Ectodermal cell (in vitro differentiated cells): ENCODE measurements around the gene SORCS2.

Experiments
- H3K27ac ChIP-seq: 2 replicates; pipeline ENCODE4 v1.7.0; 2013; ENCODE audit warnings: mild to moderate bottlenecking, low read depth, low read length; ENCODE audit not compliant: insufficient read depth, poor library complexity, severe bottlenecking
- H3K27me3 ChIP-seq: 2 replicates; pipeline ENCODE4 v1.7.0; 2013; ENCODE audit warnings: mild to moderate bottlenecking, low read length; ENCODE audit not compliant: insufficient read depth, control insufficient read depth, poor library complexity, severe bottlenecking
- H3K36me3 ChIP-seq: one replicate; pipeline ENCODE4 v1.7.0; 2013; ENCODE audit warnings: low read length; ENCODE audit not compliant: control insufficient read depth, insufficient read depth
- H3K4me1 ChIP-seq: one replicate; pipeline ENCODE4 v1.7.0; 2013; ENCODE audit warnings: low read length; ENCODE audit not compliant: control insufficient read depth, insufficient read depth
- H3K4me3 ChIP-seq: 2 replicates; pipeline ENCODE4 v1.7.0; 2013; ENCODE audit warnings: low read depth, low read length, control low read depth; ENCODE audit not compliant: insufficient read depth
- H3K9me3 ChIP-seq: 2 replicates; pipeline ENCODE4 v1.7.0; 2013; ENCODE audit warnings: mild to moderate bottlenecking, low read length, moderate library complexity; ENCODE audit not compliant: control insufficient read depth
- WGBS, 2 experiments: methylation state at CpG; one replicate each; pipeline ENCODE4 v1.1.7; 2013; ENCODE audit warnings: missing lambda C conversion rate in 2 of 2; 5-methylcytosine and 5-hydroxymethylcytosine counted together

SORCS2 gene

DNA sequence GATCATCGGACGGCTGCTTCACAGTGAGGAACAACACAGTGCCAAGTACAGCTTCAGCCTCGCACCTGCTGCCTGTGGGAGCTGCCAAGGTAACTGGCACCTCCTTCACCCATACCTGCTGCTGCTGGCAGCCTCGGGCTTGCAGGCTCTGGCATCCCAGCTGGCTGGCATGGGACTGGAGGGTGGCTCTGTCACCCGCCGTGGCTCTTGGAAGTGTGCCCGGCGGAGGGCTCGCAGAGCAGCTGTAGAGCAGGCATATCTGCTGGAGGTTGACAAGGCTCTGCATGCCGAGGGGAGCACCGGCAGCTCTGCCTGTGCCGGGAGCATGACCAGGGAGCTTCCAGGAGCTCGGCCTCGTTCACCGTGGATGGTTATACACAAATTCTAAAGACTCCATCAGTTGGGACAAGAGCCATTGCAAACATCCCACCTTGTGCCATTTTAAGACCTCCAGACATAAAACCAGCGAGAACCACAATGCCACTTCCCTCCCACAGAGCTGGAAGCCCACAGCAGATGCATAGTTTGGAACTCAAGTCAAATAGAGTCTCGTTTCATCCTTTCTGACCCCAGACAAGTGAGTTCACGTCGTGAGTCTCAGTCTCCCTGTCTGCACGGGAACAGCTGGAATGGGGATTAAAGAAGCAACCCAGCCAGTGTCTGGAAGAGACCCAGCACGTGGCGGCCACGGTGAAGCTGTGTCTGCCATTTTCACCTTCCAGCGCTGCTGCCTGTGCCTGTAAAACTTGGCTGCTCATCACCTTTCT, 326.7 kb downstream of the SORCS2 start:
- H3K27me3 ChIP-seq: no peaks in the 10 kb centered on the region
- WGBS, 2 experiments: 92 to 93% methylated on average over 24 of the region's 24 CpGs
- peaks cover 16% of the 10 kb centered on the region for H3K4me1 ChIP-seq

DNA sequence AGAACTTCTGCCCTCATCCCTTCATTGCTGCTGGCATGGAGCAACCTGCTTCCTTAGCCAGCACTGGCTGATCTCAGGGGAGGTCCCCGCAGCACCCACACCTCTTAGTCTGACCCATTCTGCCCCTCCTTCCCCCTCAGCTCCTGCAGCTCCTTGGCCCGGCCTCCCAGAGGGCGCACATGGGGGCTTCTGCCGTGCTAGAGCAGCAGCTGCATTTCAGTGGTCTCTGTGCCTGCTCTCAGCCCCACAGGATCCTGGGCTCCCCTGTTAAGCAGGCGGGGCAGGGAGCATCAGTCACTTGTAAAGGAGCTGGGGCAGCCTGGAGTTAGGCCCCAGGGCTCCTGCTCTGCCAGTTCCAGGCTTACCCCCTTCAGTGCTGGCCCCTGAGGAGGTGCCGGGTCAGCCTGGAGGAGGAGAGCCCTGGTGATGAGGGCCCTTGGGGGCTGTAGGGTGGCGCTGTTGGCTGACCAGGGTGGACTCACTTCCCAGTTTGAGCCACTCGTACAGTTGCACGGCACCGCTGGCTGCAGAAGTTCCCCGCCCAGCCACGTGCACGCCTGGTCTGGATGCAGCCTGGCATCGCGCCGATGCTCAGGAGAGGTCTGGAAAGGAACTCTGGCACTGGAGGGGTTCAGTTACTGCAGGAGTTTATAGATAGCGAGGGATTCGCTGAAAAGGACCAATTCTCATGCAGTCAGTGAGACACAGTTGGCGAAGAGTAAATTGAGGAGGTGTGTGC, 327.5 kb downstream of the SORCS2 start:
- Histone ChIP-seq H3K4me3 (no peak overlapping the region), H3K9me3 (no peaks in the 10 kb centered on the region), H3K36me3 (no peaks in the 10 kb centered on the region), H3K4me1 (peaks cover 16% of the 10 kb centered on the region), H3K27me3 (no peaks in the 10 kb centered on the region), H3K27ac (no peak overlapping the region)
- 90% methylated on average over 19 of the region's 19 CpGs for WGBS, 2 experiments

More for the DNA sequence above, 326.7 kb downstream of the SORCS2 start:
- H3K36me3 ChIP-seq: no peaks in the 10 kb centered on the region
- no peak overlapping the region for H3K27ac ChIP-seq
- H3K9me3 ChIP-seq: no peaks in the 10 kb centered on the region
- no peak overlapping the region for H3K4me3 ChIP-seq

DNA sequence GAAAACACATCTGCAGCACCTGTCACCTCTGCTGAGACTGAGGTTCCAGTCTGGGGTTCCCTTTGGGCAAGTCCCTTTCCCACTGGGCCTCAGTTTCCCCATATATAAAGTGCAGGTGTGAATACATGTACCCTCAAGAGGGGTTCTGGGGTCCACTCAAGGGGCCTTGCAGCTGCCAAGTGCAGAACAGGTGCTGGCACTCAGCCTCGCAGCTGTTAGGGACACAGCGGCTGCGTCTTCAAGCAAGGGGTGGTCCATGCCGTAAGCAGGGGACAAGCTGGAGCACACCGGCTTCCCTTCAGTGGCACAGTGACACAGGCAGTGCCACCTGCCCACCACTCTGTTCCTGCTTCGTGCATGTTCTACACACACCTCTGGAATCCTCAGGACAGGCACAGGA, 329.3 kb downstream of the SORCS2 start:
- Histone ChIP-seq H3K36me3 (no peaks in the 10 kb centered on the region), H3K27ac (no peak overlapping the region), H3K9me3 (no peaks in the 10 kb centered on the region), H3K4me1 (peaks cover 7% of the 10 kb centered on the region), H3K27me3 (no peaks in the 10 kb centered on the region), H3K4me3 (no peak overlapping the region)
- WGBS, 2 experiments: 84 to 90% methylated on average over 6 of the region's 6 CpGs

DNA sequence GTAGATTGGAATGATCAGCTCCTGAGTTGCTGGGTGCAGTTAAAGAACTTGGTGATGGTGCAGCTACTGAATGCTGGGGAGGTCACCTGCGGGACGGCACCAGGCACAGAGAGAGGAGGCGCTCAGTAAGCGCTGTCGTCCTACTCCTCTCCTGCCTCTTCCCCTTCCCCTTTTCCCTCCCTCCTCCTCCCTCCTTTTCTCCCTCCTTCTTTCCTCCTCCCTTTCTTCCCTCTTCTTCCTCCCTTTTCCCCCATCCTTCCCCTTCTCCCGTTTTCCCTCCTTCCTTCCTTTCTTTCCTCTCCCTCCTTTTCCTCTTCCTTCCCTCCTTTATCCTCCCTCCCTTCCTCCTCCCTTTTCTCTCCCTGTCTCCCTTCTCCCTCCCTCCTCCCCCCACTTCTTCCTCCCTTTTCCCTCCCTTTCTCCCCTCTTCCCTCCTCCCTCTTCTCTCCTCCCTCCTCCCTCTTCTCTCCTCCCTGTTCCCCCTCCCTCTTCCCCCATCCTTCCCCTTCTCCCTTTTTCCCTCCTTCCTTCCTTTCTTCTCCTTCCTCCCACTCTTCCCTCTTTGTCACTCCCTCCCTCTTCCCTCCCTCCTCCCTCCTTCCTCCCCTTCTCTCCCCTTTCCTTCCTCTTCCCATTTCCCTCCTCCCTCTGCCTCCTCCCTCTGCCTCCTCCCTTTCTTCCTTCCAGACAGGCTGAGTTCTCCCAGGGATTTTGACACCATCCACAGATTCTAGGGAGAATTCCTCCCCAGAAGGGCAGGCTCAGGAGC, 330.3 kb downstream of the SORCS2 start:
- Histone ChIP-seq H3K4me3 (no peak overlapping the region), H3K36me3 (no peaks in the 10 kb centered on the region), H3K27me3 (no peaks in the 10 kb centered on the region), H3K27ac (no peak overlapping the region), H3K4me1 (peaks cover under 1% of the 10 kb centered on the region), H3K9me3 (no peaks in the 10 kb centered on the region)
- 76% methylated on average over 6 of the region's 6 CpGs for WGBS, 2 experiments

DNA sequence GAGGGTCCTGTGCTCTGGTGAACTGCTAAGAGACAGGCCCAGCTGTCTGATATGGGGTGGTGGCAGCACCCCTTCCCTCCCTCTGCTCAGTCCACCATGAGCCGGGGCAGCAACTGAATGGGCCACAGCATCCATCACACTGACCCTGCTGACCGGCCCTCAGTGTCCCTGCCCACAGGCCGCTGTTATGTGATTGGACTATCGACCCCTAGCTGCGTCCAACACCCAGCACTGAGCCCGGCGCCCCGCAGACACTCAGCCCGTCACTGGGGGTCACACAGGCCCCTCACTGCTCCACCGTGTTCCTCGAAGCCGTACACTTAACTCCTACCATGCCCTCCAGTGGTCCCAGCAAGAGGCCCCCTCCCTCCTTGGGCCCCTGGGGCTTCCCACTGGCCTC, 331.2 kb downstream of the SORCS2 start:
- Histone ChIP-seq H3K27ac (no peak overlapping the region), H3K27me3 (no peaks in the 10 kb centered on the region), H3K9me3 (no peaks in the 10 kb centered on the region), H3K4me3 (no peak overlapping the region), H3K4me1 (peaks cover under 1% of the 10 kb centered on the region), H3K36me3 (no peaks in the 10 kb centered on the region)
- 91 to 92% methylated on average over 12 of the region's 12 CpGs for whole genome bisulfite sequencing, 2 experiments

DNA sequence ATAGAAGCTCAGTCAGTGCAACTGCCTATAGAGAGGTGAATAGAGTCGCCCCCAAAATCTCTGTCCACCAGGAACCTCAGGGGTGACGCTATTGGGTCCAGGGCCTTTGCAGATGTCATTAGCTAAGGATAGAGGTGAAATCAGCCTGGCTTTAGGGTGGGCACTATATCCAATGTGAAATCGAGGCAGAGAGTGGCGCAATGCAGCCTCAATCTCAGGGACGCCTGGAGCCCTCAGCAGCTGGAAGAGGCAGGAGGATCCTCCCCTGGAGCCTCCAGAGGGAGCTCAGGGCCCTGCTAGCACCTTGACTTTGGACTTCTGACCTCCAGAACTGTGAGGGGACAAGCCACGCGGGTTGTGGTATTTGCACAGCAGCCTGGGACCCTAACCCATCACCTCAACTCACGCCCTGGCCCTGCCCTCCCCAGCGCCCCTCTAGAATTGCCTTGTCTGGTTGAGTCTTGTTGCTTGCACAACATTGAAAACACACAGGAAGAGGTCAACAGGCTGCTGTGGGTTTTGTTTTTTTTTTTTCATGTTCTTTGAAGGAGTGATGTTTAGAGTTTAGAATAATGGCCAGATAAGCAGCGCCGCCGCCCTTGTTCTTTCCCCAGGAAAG, 331.8 kb downstream of the SORCS2 start:
- peaks cover 7% of the 10 kb centered on the region for H3K4me1 ChIP-seq
- H3K4me3 ChIP-seq: no peak overlapping the region
- no peaks in the 10 kb centered on the region for H3K27me3 ChIP-seq
- H3K36me3 ChIP-seq: no peaks in the 10 kb centered on the region
- no peak overlapping the region for H3K27ac ChIP-seq
- WGBS, 2 experiments: 85% methylated on average over 12 of the region's 12 CpGs
- H3K9me3 ChIP-seq: no peaks in the 10 kb centered on the region

DNA sequence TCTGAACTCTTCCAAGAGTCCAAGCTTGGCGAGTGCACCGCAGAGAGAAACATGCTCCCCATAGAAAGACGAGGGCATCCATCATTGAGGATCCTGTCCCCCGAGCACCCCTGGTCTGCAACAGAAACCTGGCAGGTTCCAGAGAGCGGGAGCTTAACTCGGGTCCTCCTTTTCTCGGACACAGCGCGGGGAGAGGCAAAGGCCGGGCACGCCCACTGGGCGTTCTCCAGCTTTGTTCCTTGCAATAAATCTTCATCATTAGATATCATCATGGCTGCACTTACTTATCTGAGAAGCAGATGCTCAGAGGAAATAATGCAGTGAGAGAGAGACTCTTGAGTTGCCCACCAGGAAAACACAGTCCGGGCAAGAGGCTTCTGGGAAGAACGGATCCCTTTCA, 332.5 kb downstream of the SORCS2 start:
- no peak overlapping the region for H3K4me3 ChIP-seq
- no peaks in the 10 kb centered on the region for H3K27me3 ChIP-seq
- peaks cover 14% of the 10 kb centered on the region for H3K4me1 ChIP-seq
- WGBS, 2 experiments: 89 to 91% methylated on average over 14 of the region's 14 CpGs
- no peaks in the 10 kb centered on the region for H3K9me3 ChIP-seq
- H3K27ac ChIP-seq: no peak overlapping the region
- no peaks in the 10 kb centered on the region for H3K36me3 ChIP-seq

DNA sequence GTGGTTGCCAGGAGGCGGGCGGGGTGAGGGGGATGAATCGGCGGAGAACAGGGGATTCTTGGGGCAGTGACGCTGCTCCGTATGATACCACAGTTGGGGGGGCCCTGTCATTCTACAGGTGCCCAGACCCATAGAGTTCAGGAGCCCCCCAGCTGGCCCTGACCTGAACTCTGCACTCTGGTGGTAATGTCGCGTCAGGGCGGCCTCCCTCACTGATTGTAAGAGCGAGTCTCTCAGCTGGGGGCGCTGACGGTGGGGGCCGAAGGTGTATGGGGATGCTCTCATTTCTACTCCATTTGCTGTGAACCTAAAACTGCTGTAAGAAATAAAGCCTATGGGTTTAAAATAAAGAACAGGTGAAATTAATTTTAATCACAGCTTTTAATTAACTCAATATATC, 334.2 kb downstream of the SORCS2 start:
- no peaks in the 10 kb centered on the region for H3K9me3 ChIP-seq
- WGBS, 2 experiments: 68 to 78% methylated on average over 13 of the region's 13 CpGs
- no peaks in the 10 kb centered on the region for H3K27me3 ChIP-seq
- no peak overlapping the region for H3K27ac ChIP-seq
- H3K36me3 ChIP-seq: no peaks in the 10 kb centered on the region
- H3K4me3 ChIP-seq: no peak overlapping the region
- H3K4me1 ChIP-seq: peaks cover 18% of the 10 kb centered on the region

DNA sequence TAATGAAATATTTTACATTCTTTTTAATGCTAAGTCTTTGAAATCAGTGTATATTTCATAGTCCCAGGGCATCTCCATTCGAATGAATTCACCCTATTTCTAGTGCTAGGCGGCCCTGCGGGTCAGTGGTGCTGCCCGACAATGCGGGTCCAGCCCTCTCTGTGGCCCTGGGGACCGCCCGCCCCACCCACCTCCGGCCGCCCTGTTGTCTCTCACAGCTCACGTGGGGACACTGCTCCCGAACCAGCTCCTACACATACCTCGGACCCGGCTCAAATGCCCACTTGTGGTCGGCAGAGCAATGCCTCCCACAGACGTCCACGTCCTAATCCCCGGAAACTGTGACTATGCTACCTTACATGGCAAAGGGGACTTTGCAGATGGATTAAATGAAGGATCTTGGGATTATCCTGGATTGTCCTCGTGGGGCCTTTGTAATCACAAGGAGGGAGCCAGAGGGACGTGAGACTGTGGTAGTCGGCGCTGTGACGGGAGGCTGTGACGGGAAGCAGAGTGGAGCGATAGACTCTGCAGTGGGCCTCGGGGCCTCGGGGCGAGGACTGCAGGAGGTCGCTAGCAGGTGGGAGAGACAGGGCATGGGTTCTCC, 334.7 kb downstream of the SORCS2 start:
- no peaks in the 10 kb centered on the region for H3K36me3 ChIP-seq
- H3K27me3 ChIP-seq: no peaks in the 10 kb centered on the region
- H3K9me3 ChIP-seq: no peaks in the 10 kb centered on the region
- 86 to 88% methylated on average over 28 of the region's 28 CpGs for WGBS, 2 experiments
- H3K4me1 ChIP-seq: peaks cover 23% of the 10 kb centered on the region
- no peak overlapping the region for H3K27ac ChIP-seq
- no peak overlapping the region for H3K4me3 ChIP-seq
